Sigmoid colon (tissue), 4 donors: ENCODE results near the gene RARG.

Source experiments
- CTCF ChIP-seq, 4 experiments: fragments of 450-650 bp in 3 of 4; fragments of 200-600 bp in 1 of 4; IDR thresholded peaks; one replicate each; pipeline ENCODE4 v1.5.1; 2016 to 2019; ENCODE audit warnings: antibody characterized with exemption in 4 of 4, mild to moderate bottlenecking in 3 of 4, moderate library complexity in 2 of 4
- EP300 ChIP-seq, 4 donors: sonication (generic); formaldehyde crosslinking; IDR thresholded peaks; one replicate each; pipeline ENCODE4 v1.6.1; 2017; ENCODE audit warnings: antibody characterized with exemption in 4 of 4
- POLR2A ChIP-seq, 2 donors: fragments of 450-650 bp; IDR thresholded peaks; one replicate each; pipeline ENCODE4 v1.6.1; 2016; ENCODE audit warnings: antibody characterized with exemption in 2 of 2, mild to moderate bottlenecking in 2 of 2, moderate library complexity in 2 of 2
- POLR2AphosphoS5 ChIP-seq, 4 donors: sonication (generic); formaldehyde crosslinking; IDR thresholded peaks; one replicate each; pipeline ENCODE4 v1.6.1; 2017; ENCODE audit warnings: antibody characterized with exemption in 4 of 4

- TF ChIP-seq CTCF (IDR thresholded peaks at IDR 0.05) = no peak
- no peak for TF ChIP-seq POLR2A (IDR thresholded peaks at IDR 0.05)
- TF ChIP-seq POLR2AphosphoS5 (IDR thresholded peaks at IDR 0.05) = no peak
- no peak for TF ChIP-seq EP300 (IDR thresholded peaks at IDR 0.05)
Observed at GRCh38 chr12:53276511-53276910, 44.5 kb upstream of the RARG start.
